GM12875 (cell line): ENCODE results near the gene THADA.

ENCODE experiments used
- H3K4me3 ChIP-seq: one replicate; pipeline ENCODE4 v1.5.1; 2011; ENCODE audit warnings: low read depth, low read length, control low read depth
- CTCF ChIP-seq: IDR thresholded peaks from 2 replicates; pipeline ENCODE4 v1.5.1; 2011; ENCODE audit warnings: low read depth, mild to moderate bottlenecking, control low read depth, inconsistent platforms, low read length, moderate library complexity, borderline replicate concordance; ENCODE audit not compliant: insufficient read depth

The THADA gene

GRCh38 chr2:43199492-43200488, 396.0 kb downstream of the THADA start:
- no peak for TF ChIP-seq CTCF
- no peak overlapping the region for H3K4me3 ChIP-seq

- TF ChIP-seq CTCF, result no peak
- H3K4me3 ChIP-seq, result no peak overlapping the region
These were observed 397.6 kb downstream of the THADA start for GRCh38 chr2:43198263-43198662.

GRCh38 chr2:43197588-43197896, 398.3 kb downstream of the THADA start:
- no peak overlapping the region for H3K4me3 ChIP-seq
- TF ChIP-seq CTCF, result no peak

- no peak for TF ChIP-seq CTCF
- no peak overlapping the region for H3K4me3 ChIP-seq
These were observed 398.9 kb downstream of the THADA start for GRCh38 chr2:43196768-43197587.

GRCh38 chr2:43194121-43194869, 401.5 kb downstream of the THADA start:
- TF ChIP-seq CTCF, result no peak
- H3K4me3 ChIP-seq, result no peak overlapping the region

GRCh38 chr2:43193652-43194120, 402.2 kb downstream of the THADA start:
- no peak overlapping the region for H3K4me3 ChIP-seq
- no peak for TF ChIP-seq CTCF
